Astrocyte (in vitro differentiated cells and primary cell): ENCODE data around the gene FAM193B. TPM values are rescaled to one million over a fixed set of nuclear protein-coding genes. Genes with fewer than 3 reads are reported as not detected.

Experiments
- DNase-seq: peaks from one replicate; pipeline ENCODE4 v3.0.0-alpha.2; 2010; ENCODE audit warnings: low read depth
- FAIRE-seq: peaks from 2 replicates; lab custom pipeline; 2011; peaks lifted over from hg19 to GRCh38; lab: Jason Lieb, UNC
- H2AFZ ChIP-seq: 2 replicates; pipeline ENCODE4 v1.6.0; 2012; ENCODE audit warnings: low read depth, low read length, inconsistent platforms
- H3K27ac ChIP-seq: 2 replicates; pipeline ENCODE4 v1.5.1; 2011; ENCODE audit warnings: low read depth, low read length, inconsistent platforms
- H3K27me3 ChIP-seq: 2 replicates; pipeline ENCODE4 v1.6.0; 2011; ENCODE audit warnings: low read length, inconsistent platforms; ENCODE audit not compliant: insufficient read depth
- H3K36me3 ChIP-seq: 2 replicates; pipeline ENCODE4 v1.5.1; 2011; ENCODE audit warnings: low read length, inconsistent platforms; ENCODE audit not compliant: insufficient read depth
- H3K4me1 ChIP-seq: 2 replicates; pipeline ENCODE4 v1.5.1; 2011; ENCODE audit warnings: low read length, inconsistent platforms; ENCODE audit not compliant: insufficient read depth
- H3K4me2 ChIP-seq: 2 replicates; pipeline ENCODE4 v1.6.0; 2012; ENCODE audit warnings: low read length, inconsistent platforms
- H3K4me3 ChIP-seq: 2 replicates; pipeline ENCODE4 v1.5.1; 2011; ENCODE audit warnings: low read depth, mild to moderate bottlenecking, low read length, inconsistent platforms; ENCODE audit not compliant: insufficient read depth
- H3K79me2 ChIP-seq: 2 replicates; pipeline ENCODE4 v1.6.0; 2012; ENCODE audit warnings: mild to moderate bottlenecking, low read length, inconsistent platforms; ENCODE audit not compliant: insufficient read depth
- H3K9ac ChIP-seq: 2 replicates; pipeline ENCODE4 v1.6.0; 2012; ENCODE audit warnings: mild to moderate bottlenecking, low read length, inconsistent platforms
- H3K9me3 ChIP-seq: 2 replicates; pipeline ENCODE4 v1.5.1; 2012; ENCODE audit warnings: low read depth, mild to moderate bottlenecking, low read length, inconsistent platforms; ENCODE audit not compliant: insufficient read depth
- H4K20me1 ChIP-seq: 2 replicates; pipeline ENCODE4 v1.6.0; 2012; ENCODE audit warnings: low read length, inconsistent platforms; ENCODE audit not compliant: insufficient read depth
- H3K27ac Mint-ChIP-seq: one replicate; pipeline ENCODE4 v1.8.0; 2021; ENCODE audit warnings: mild to moderate bottlenecking, mixed read lengths; ENCODE audit not compliant: unreplicated experiment
- H3K27me3 Mint-ChIP-seq: one replicate; pipeline ENCODE4 v1.8.0; 2021; ENCODE audit warnings: low read depth, mixed read lengths; ENCODE audit not compliant: unreplicated experiment
- H3K36me3 Mint-ChIP-seq: one replicate; pipeline ENCODE4 v1.8.0; 2021; ENCODE audit warnings: low read depth, mixed read lengths; ENCODE audit not compliant: unreplicated experiment
- H3K4me1 Mint-ChIP-seq: one replicate; pipeline ENCODE4 v1.8.0; 2021; ENCODE audit warnings: low read depth, mixed read lengths; ENCODE audit not compliant: unreplicated experiment
- H3K4me3 Mint-ChIP-seq: one replicate; pipeline ENCODE4 v1.8.0; 2021; ENCODE audit warnings: mild to moderate bottlenecking, moderate library complexity, mixed read lengths; ENCODE audit not compliant: unreplicated experiment
- H3K9me3 Mint-ChIP-seq: one replicate; pipeline ENCODE4 v1.8.0; 2021; ENCODE audit warnings: mild to moderate bottlenecking, mixed read lengths; ENCODE audit not compliant: unreplicated experiment
- CTCF ChIP-seq: IDR thresholded peaks from 2 replicates; pipeline ENCODE4 v1.5.1; 2011; ENCODE audit warnings: low read depth, mild to moderate bottlenecking, inconsistent platforms, low read length, moderate library complexity; ENCODE audit not compliant: insufficient read depth
- EZH2 ChIP-seq: IDR thresholded peaks from 2 replicates; pipeline ENCODE4 v1.6.1; 2012; ENCODE audit warnings: mild to moderate bottlenecking, low read length, inconsistent platforms; ENCODE audit not compliant: insufficient read depth
- total RNA-seq: library from RNA; stranded (reverse); gene quantifications from 2 replicates; pipeline ENCODE4 v1.2.1, GENCODE V29; 2021

FAM193B gene
- total RNA-seq, 1 donor from 2014 or later: 48.3 TPM

- no peak overlapping the region for H3K27ac ChIP-seq
- Mint-ChIP-seq H3K27me3 (no peaks in the 10 kb centered on the region), H3K9me3 (no peaks in the 10 kb centered on the region), H3K27ac (no peak overlapping the region), H3K4me3 (peak overlapping the region; percentile 63), H3K4me1 (peaks cover 11% of the 10 kb centered on the region), H3K36me3 (peaks cover 17% of the 10 kb centered on the region)
- H3K27me3 ChIP-seq: no peaks in the 10 kb centered on the region
- TF ChIP-seq EZH2: no peak
- TF ChIP-seq CTCF: no peak
- H4K20me1 ChIP-seq: peaks cover 44% of the 10 kb centered on the region
- H3K9me3 ChIP-seq: no peaks in the 10 kb centered on the region
- DNase-seq (no peak), FAIRE-seq (no peak)
- H3K4me2 ChIP-seq: no peak overlapping the region
- H3K9ac ChIP-seq: no peak overlapping the region
- H3K36me3 ChIP-seq: peaks cover 2% of the 10 kb centered on the region
- H3K79me2 ChIP-seq: peaks cover 24% of the 10 kb centered on the region
- no peak overlapping the region for H3K4me3 ChIP-seq
- H2AFZ ChIP-seq: no peak overlapping the region
- peaks cover 15% of the 10 kb centered on the region for H3K4me1 ChIP-seq
Observed at GRCh38 chr5:177602458-177602830, 48.1 kb upstream of the FAM193B start.

GRCh38 chr5:177601577-177602457 is 47.5 kb upstream of the FAM193B start:
- Histone ChIP-seq H3K9ac (no peak overlapping the region), H3K4me3 (no peak overlapping the region), H3K9me3 (no peaks in the 10 kb centered on the region), H4K20me1 (peaks cover 38% of the 10 kb centered on the region), H3K79me2 (peaks cover 24% of the 10 kb centered on the region), H3K27me3 (no peaks in the 10 kb centered on the region), H3K4me1 (peaks cover 11% of the 10 kb centered on the region), H3K4me2 (peak overlapping the region; percentile 97), H3K27ac (no peak overlapping the region), H2AFZ (no peak overlapping the region), H3K36me3 (peaks cover 2% of the 10 kb centered on the region)
- H3K9me3 Mint-ChIP-seq: no peaks in the 10 kb centered on the region
- DNase-seq (no peak), FAIRE-seq (no peak)
- peaks cover 19% of the 10 kb centered on the region for H3K36me3 Mint-ChIP-seq
- peak overlapping the region; percentile 60 for H3K27ac Mint-ChIP-seq
- peaks cover 11% of the 10 kb centered on the region for H3K4me1 Mint-ChIP-seq
- no peaks in the 10 kb centered on the region for H3K27me3 Mint-ChIP-seq
- H3K4me3 Mint-ChIP-seq: peak overlapping the region; percentile 91
- TF ChIP-seq CTCF (no peak), EZH2 (no peak)

GRCh38 chr5:177601126-177601525 is 46.8 kb upstream of the FAM193B start:
- peak overlapping the region; percentile 97 for H3K4me2 ChIP-seq
- peaks cover 10% of the 10 kb centered on the region for H3K4me1 ChIP-seq
- H4K20me1 ChIP-seq: peaks cover 36% of the 10 kb centered on the region
- H3K27me3 ChIP-seq: no peaks in the 10 kb centered on the region
- H3K27ac ChIP-seq: no peak overlapping the region
- no peaks in the 10 kb centered on the region for H3K9me3 ChIP-seq
- peaks cover 24% of the 10 kb centered on the region for H3K79me2 ChIP-seq
- H3K9ac ChIP-seq: peak overlapping the region; percentile 94
- H3K27me3 Mint-ChIP-seq: no peaks in the 10 kb centered on the region
- H3K27ac Mint-ChIP-seq: peak overlapping the region; percentile 60
- peak overlapping the region; percentile 91 for H3K4me3 Mint-ChIP-seq
- FAIRE-seq (no peak), DNase-seq (no peak)
- H3K4me3 ChIP-seq: peak overlapping the region; percentile 87
- H3K36me3 ChIP-seq: peaks cover 3% of the 10 kb centered on the region
- TF ChIP-seq EZH2 (no peak), CTCF (no peak)
- H3K4me1 Mint-ChIP-seq: peaks cover 15% of the 10 kb centered on the region
- peaks cover 20% of the 10 kb centered on the region for H3K36me3 Mint-ChIP-seq
- H3K9me3 Mint-ChIP-seq: no peaks in the 10 kb centered on the region
- H2AFZ ChIP-seq: peak overlapping the region; percentile 70
